Choroid plexus epithelial cell (primary cell): ENCODE measurements around the gene DVL1.

Experiments used
- DNase-seq: peaks from one replicate; pipeline ENCODE4 v3.0.0-alpha.2; 2010; ENCODE audit warnings: low read depth
- H3K4me3 ChIP-seq: 2 replicates; pipeline ENCODE4 v1.5.1; 2011; ENCODE audit warnings: low read depth, mild to moderate bottlenecking, control low read depth, low read length, moderate library complexity
- CTCF ChIP-seq: conservative IDR thresholded peaks from 2 replicates; pipeline ENCODE4 v1.5.1; 2011; ENCODE audit warnings: low read depth, mild to moderate bottlenecking, control low read depth, inconsistent platforms, low read length, moderate library complexity

The DVL1 gene

GRCh38 chr1:1299686-1300351, 49.4 kb downstream of the DVL1 start:
- peak; percentile 47 for TF ChIP-seq CTCF

GRCh38 chr1:1298861-1299685, 50.1 kb downstream of the DVL1 start:
- no peak for TF ChIP-seq CTCF
- no peak overlapping the region for H3K4me3 ChIP-seq
- no peak for DNase-seq

More at GRCh38 chr1:1299686-1300351, 49.4 kb downstream of the DVL1 start:
- no peak overlapping the region for H3K4me3 ChIP-seq
- no peak for DNase-seq

GRCh38 chr1:1297802-1298424, 51.3 kb downstream of the DVL1 start:
- no peak for DNase-seq
- no peak for TF ChIP-seq CTCF
- no peak overlapping the region for H3K4me3 ChIP-seq

- DNase-seq, result no peak
- no peak overlapping the region for H3K4me3 ChIP-seq
- no peak for TF ChIP-seq CTCF
Measured at GRCh38 chr1:1296070-1297061, 52.9 kb downstream of the DVL1 start.

GRCh38 chr1:1295154-1295923, 53.9 kb downstream of the DVL1 start:
- TF ChIP-seq CTCF, result no peak
- no peak for DNase-seq
- no peak overlapping the region for H3K4me3 ChIP-seq

- no peak for TF ChIP-seq CTCF
Measured at GRCh38 chr1:1294250-1294890, 54.8 kb downstream of the DVL1 start.

More at GRCh38 chr1:1294250-1294890, 54.8 kb downstream of the DVL1 start:
- H3K4me3 ChIP-seq, result no peak overlapping the region
- no peak for DNase-seq
